ENCODE data around the gene OR3A1.
"Not testable (repeated sequence)": the region's sequence is repeated elsewhere in the genome, so short reads cannot be mapped to it uniquely, and the experiment has no call there.

OR3A1 gene

GRCh38 chr17:3298260-3298659, at the start of gene OR3A1:
TSS of gene OR3A1 (minus strand) at chr17:3298360. CDS start at chr17:3292582, 5,778 bp downstream.
- DNase-seq (ENCODE audit: low spot score) = no peak

GRCh38 chr17:3342782-3343181, 44.6 kb upstream of the OR3A1 start:
- not testable (repeated sequence) for DNase-seq (ENCODE audit: low spot score)

- no peak for DNase-seq (ENCODE audit: low spot score)
Measured at GRCh38 chr17:3335876-3336275, 37.7 kb upstream of the OR3A1 start.

- DNase-seq (ENCODE audit: low spot score) = no peak
Measured at GRCh38 chr17:3318336-3318735, 20.2 kb upstream of the OR3A1 start.

GRCh38 chr17:3316836-3317235, 18.7 kb upstream of the OR3A1 start:
- no peak for DNase-seq (ENCODE audit: low spot score)

- DNase-seq (ENCODE audit: low spot score) = no peak
Measured at GRCh38 chr17:3308603-3309002, 10.4 kb upstream of the OR3A1 start.

GRCh38 chr17:3295632-3296031, 2.5 kb downstream of the OR3A1 start:
- no peak for DNase-seq (ENCODE audit: low spot score)

GRCh38 chr17:3293548-3293947, 4.6 kb downstream of the OR3A1 start:
- DNase-seq (ENCODE audit: low spot score) = not testable (repeated sequence)

GRCh38 chr17:3282901-3283300, 15.3 kb downstream of the OR3A1 start:
- DNase-seq (ENCODE audit: low spot score) = no peak

- no peak for DNase-seq (ENCODE audit: low spot score)
Measured at GRCh38 chr17:3276126-3276525, 22.0 kb downstream of the OR3A1 start.

- no peak for DNase-seq (ENCODE audit: low spot score)
Measured at GRCh38 chr17:3271072-3271848, 26.9 kb downstream of the OR3A1 start.

GRCh38 chr17:3260600-3260999, 37.6 kb downstream of the OR3A1 start:
- DNase-seq (ENCODE audit: low spot score) = no peak

- no peak for DNase-seq (ENCODE audit: low spot score)
Measured at GRCh38 chr17:3260163-3260562, 38.0 kb downstream of the OR3A1 start.

- DNase-seq (ENCODE audit: low spot score) = no peak
Measured at GRCh38 chr17:3256575-3256974, 41.6 kb downstream of the OR3A1 start.

GRCh38 chr17:3249013-3249412, 49.1 kb downstream of the OR3A1 start:
- not testable (repeated sequence) for DNase-seq (ENCODE audit: low spot score)

GRCh38 chr17:3244841-3245240, 53.3 kb downstream of the OR3A1 start:
- not testable (repeated sequence) for DNase-seq (ENCODE audit: low spot score)

- DNase-seq (ENCODE audit: low spot score) = not testable (repeated sequence)
Measured at GRCh38 chr17:3241044-3241443, 57.1 kb downstream of the OR3A1 start.
